Mononuclear cell (primary cell): Measurements from ENCODE around the gene GET4. TPM values are rescaled to one million over a fixed set of nuclear protein-coding genes. Genes with fewer than 3 reads are reported as not detected.

Source experiments
- H3K27me3 ChIP-seq: 2 replicates; pipeline ENCODE4 v1.6.0; 2011; ENCODE audit warnings: low read length, control low read depth; ENCODE audit not compliant: insufficient read depth
- H3K4me1 ChIP-seq: 2 replicates; pipeline ENCODE4 v1.5.1; 2011; ENCODE audit warnings: mild to moderate bottlenecking, low read length, control low read depth; ENCODE audit not compliant: insufficient read depth
- H3K4me3 ChIP-seq: 2 replicates; pipeline ENCODE4 v1.5.1; 2011; ENCODE audit warnings: mild to moderate bottlenecking, low read length, moderate library complexity
- H3K9me3 ChIP-seq: 2 replicates; pipeline ENCODE4 v1.5.1; 2011; ENCODE audit warnings: low read depth, mild to moderate bottlenecking, control low read depth, low read length
- total RNA-seq: library from RNA; depleted of rRNA; stranded (reverse); fragments of >200 nt; gene quantifications from one replicate; pipeline ENCODE4 v1.2.3, GENCODE V29; 2012

Gene GET4
- total RNA-seq, 1 donor = 20.7 TPM

- no peaks in the 10 kb centered on the region for H3K9me3 ChIP-seq
- H3K27me3 ChIP-seq = no peaks in the 10 kb centered on the region
- H3K4me1 ChIP-seq = peaks cover 28% of the 10 kb centered on the region
- H3K4me3 ChIP-seq = no peak overlapping the region
These were observed 2.9 kb upstream of the GET4 start for GRCh38 chr7:873367-874002.

GRCh38 chr7:874031-874749 is 2.2 kb upstream of the GET4 start:
- Histone ChIP-seq H3K9me3 (no peaks in the 10 kb centered on the region), H3K4me1 (peaks cover 36% of the 10 kb centered on the region), H3K4me3 (no peak overlapping the region), H3K27me3 (no peaks in the 10 kb centered on the region)

DNA sequence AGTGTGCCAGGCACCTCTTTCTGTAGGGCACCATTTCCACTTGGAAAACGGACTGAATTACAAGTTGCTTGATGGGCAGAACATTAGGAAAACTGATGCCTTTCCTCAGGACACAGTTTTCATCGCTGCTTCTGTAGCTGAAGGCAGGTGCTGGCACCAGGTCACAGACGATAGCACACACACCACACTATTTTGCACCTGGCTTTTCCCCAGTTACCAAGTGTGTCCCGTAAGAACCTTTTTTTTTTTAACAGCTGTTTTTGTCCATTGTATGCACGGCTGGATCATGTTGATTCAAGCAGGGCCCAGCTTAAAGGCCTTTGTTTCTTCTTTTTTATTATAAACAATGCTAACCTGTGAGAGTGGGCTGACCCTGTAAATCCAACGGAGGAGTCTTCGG is 1.3 kb upstream of the GET4 start:
- Histone ChIP-seq H3K4me1 (peaks cover 37% of the 10 kb centered on the region), H3K4me3 (no peak overlapping the region), H3K9me3 (no peaks in the 10 kb centered on the region), H3K27me3 (no peaks in the 10 kb centered on the region)

- Histone ChIP-seq H3K9me3 (no peaks in the 10 kb centered on the region), H3K4me3 (no peak overlapping the region), H3K4me1 (peaks cover 40% of the 10 kb centered on the region), H3K27me3 (no peaks in the 10 kb centered on the region)
These were observed 778 bp upstream of the GET4 start for GRCh38 chr7:875476-876076.

DNA sequence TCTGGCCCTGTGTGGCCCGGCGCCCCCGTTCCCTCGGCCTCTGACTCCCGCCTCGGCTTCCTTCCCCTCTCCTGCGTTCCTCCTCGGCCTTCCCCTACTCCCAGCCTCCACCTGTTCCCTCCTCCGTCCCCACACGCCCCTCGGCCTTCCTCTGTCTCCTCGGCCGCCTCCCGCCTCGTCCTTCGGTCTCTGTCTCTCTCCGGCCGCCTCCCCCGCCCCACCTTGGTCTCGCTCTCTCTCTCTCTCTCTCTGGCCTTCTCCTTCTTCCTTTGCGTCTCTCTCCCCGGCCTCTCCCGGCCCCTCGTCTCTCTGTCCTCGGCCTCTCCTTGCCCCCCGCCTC is 588 bp downstream of the GET4 start:
- peak overlapping the region; percentile 77 for H3K4me3 ChIP-seq
- no peaks in the 10 kb centered on the region for H3K9me3 ChIP-seq
- H3K27me3 ChIP-seq = no peaks in the 10 kb centered on the region
- peaks cover 40% of the 10 kb centered on the region for H3K4me1 ChIP-seq

DNA sequence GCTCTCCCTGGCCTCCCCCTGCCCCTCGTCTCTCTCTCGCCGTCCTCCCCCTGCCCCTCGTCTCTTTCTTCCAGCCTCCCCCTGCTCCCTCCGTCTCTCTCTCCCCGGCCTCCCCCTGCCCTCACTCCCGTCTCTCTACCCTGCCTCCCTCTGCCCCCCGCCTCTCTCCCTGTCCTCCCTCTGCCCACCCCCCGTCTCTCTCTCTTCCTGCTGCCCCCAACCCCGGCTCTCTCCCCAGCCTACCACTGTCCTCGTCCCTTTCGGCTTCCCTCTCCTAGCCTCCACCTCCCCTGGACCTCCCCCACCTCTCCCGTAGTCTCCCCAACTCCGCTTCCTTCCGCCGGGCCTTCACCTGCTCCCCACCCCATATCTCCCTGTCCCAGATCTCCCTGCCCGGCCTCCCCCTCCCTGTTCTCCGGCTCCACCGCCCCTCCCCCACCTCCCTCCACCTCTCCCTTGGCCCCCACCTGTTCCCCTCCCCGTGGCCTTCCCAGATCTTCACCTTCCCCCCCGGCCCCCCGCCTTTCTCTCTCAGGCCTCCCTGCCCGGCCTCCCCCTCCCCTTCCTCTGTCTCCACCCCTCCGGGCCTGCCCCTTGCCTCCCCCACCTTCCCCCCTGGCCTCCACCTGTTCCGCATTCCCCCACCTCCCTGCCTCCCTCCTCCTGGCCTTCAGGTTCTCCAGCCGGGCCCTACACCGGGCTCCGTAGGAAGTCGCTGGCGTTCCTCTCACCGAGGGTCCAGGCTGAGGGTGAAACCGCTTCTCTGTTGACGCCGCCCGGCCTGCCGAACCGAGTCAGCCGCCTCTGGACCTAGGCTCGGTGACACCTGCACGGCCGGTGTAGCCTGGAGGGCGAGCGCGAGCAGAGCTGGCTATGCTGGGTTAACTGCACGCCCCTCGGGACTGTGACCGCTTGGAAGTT is 1.2 kb downstream of the GET4 start:
- Histone ChIP-seq H3K27me3 (no peaks in the 10 kb centered on the region), H3K4me3 (peak overlapping the region; percentile 77), H3K9me3 (no peaks in the 10 kb centered on the region), H3K4me1 (peaks cover 40% of the 10 kb centered on the region)

- Histone ChIP-seq H3K4me1 (peaks cover 28% of the 10 kb centered on the region), H3K27me3 (no peaks in the 10 kb centered on the region), H3K9me3 (no peaks in the 10 kb centered on the region), H3K4me3 (no peak overlapping the region)
These were observed 2.7 kb downstream of the GET4 start for GRCh38 chr7:879093-879492.

- peaks cover 27% of the 10 kb centered on the region for H3K4me1 ChIP-seq
- no peak overlapping the region for H3K4me3 ChIP-seq
- no peaks in the 10 kb centered on the region for H3K9me3 ChIP-seq
- no peaks in the 10 kb centered on the region for H3K27me3 ChIP-seq
These were observed 3.4 kb downstream of the GET4 start for GRCh38 chr7:879706-880105.

GRCh38 chr7:880450-880849 is 4.1 kb downstream of the GET4 start:
- Histone ChIP-seq H3K27me3 (no peaks in the 10 kb centered on the region), H3K9me3 (no peaks in the 10 kb centered on the region), H3K4me1 (peaks cover 25% of the 10 kb centered on the region), H3K4me3 (no peak overlapping the region)

GRCh38 chr7:881441-882234 is 5.3 kb downstream of the GET4 start:
- H3K9me3 ChIP-seq = no peaks in the 10 kb centered on the region
- H3K27me3 ChIP-seq = no peaks in the 10 kb centered on the region
- H3K4me3 ChIP-seq = no peak overlapping the region
- H3K4me1 ChIP-seq = peaks cover 20% of the 10 kb centered on the region

- no peak overlapping the region for H3K4me3 ChIP-seq
- H3K4me1 ChIP-seq = peaks cover 20% of the 10 kb centered on the region
- H3K27me3 ChIP-seq = no peaks in the 10 kb centered on the region
- no peaks in the 10 kb centered on the region for H3K9me3 ChIP-seq
These were observed 6.1 kb downstream of the GET4 start for GRCh38 chr7:882336-883035.

GRCh38 chr7:883055-884021 is 7.0 kb downstream of the GET4 start:
- Histone ChIP-seq H3K4me1 (peaks cover 13% of the 10 kb centered on the region), H3K27me3 (no peaks in the 10 kb centered on the region), H3K9me3 (no peaks in the 10 kb centered on the region), H3K4me3 (no peak overlapping the region)
